ENCODE data around the gene VPS13D. TPM values are rescaled to one million over a fixed set of nuclear protein-coding genes. Genes with fewer than 3 reads are reported as not detected.

Gene VPS13D
- total and polyA plus RNA-seq, 10 of the 15 experiments (the other 5 are each of a cell fraction or from before 2014, with no cell fraction given), result 1.4 to 16.9 (median 8.5) TPM

DNA sequence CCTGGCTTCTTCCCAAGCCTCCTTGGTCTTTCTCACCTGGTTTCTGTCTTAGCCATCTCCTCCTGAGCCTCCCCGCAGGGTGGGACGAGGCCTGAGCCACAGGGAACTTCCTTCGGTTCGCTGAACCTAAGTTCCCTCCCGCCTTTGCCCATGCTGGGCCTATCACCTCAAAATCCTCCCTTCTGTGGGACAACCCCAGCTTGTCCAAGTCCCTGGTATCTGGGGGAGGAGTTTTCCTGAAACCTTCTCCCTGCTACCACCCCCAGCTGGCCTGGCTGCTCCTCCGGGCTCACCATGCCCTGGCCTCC is 27.7 kb upstream of the VPS13D start:
- RAD21 ChIA-PET (ENCODE audit: unreplicated experiment), result interaction anchor here (0.7 to 12.7 kb wide), 11 partner anchors 8 to 77 kb away, joined by 3 to 116 read pairs (median 7); no protein-coding TSS in a partner anchor
- H4K20me1 ChIP-seq (ENCODE audit: control insufficient read depth, insufficient read depth), result no peaks in the 10 kb centered on the region
- no peak overlapping the region; the same call in 1 of the 2 replicates for H3K27ac ChIP-seq (ENCODE audit: control insufficient read depth, insufficient read depth)
- CTCF ChIA-PET, result interaction anchor here (1.0 to 8.5 kb wide), 7 partner anchors 9 to 77 kb away, joined by 3 to 104 read pairs (median 4); no protein-coding TSS in a partner anchor
- H3K36me3 ChIP-seq (ENCODE audit: control insufficient read depth in 2 of 2, insufficient read depth in 2 of 2, low read length in 1 of 2), result peaks cover 17 to 34% of the 10 kb centered on the region in 2 experiments; a peak in 3 of 4 replicates
- WGBS (ENCODE audit: insufficient coverage, insufficient replicate concordance, low lambda C conversion rate, missing lambda C conversion rate), result 84% methylated on average over 5 of the region's 6 CpGs
- intact Hi-C loops (cut with micrococcal nuclease; ENCODE audit: unreplicated experiment) (loop anchor here (10.0 kb wide), 1 partner anchor 217 kb away; the partner anchor contains the start of gene MFN2), in situ Hi-C loops (cut with MboI) (no loop called here)
- no peak overlapping the region for H3K9ac ChIP-seq (ENCODE audit: control insufficient read depth, insufficient read depth, low read length)
- POLR2A ChIA-PET, result interaction anchor here (0.6 to 6.0 kb wide), 8 partner anchors 12 to 57 kb away, joined by 3 to 53 read pairs (median 4); partner anchors contain the start of gene TNFRSF1B
- SMC1A ChIA-PET (ENCODE audit: uncharacterized antibody, unreplicated experiment), result interaction anchor here (0.6 to 16.0 kb wide), 15 partner anchors 8 to 165 kb away, joined by 3 to 191 read pairs (median 3); no protein-coding TSS in a partner anchor
- H3K9me3 ChIP-seq (replicated peaks; ENCODE audit: control insufficient read depth, insufficient read depth, low read length), result no peaks in the 10 kb centered on the region; the same call in 2 of the 3 replicates
- no TSS peak for BruUV-seq (replicated peaks)
- ATAC-seq, result no peak
- DNase-seq (ENCODE audit: low read depth, low spot score), result no peak
- H3K79me2 ChIP-seq (ENCODE audit: control insufficient read depth, insufficient read depth, low read length), result no peaks in the 10 kb centered on the region
- FAIRE-seq, result no peak
- no peak overlapping the region for H3K4me2 ChIP-seq (ENCODE audit: control insufficient read depth, insufficient read depth)
- no peak for TF ChIP-seq SPI1 (IDR thresholded peaks at IDR 0.05; ENCODE audit: borderline replicate concordance, insufficient read depth, low read depth, low read length)
- no peak for TF ChIP-seq POLR2AphosphoS2 (IDR thresholded peaks at IDR 0.05; ENCODE audit: low read depth, low read length)
- no peak for TF ChIP-seq RFX5 (IDR thresholded peaks at IDR 0.05; ENCODE audit: low read depth, low read length)
- TF ChIP-seq REST (IDR thresholded peaks at IDR 0.05; ENCODE audit: low read depth, low read length), result no peak
- no peak for TF ChIP-seq E2F4 (IDR thresholded peaks at IDR 0.05; ENCODE audit: low read depth, low read length)
- no peak for TF ChIP-seq TCF12 (IDR thresholded peaks at IDR 0.05; ENCODE audit: low read depth, low read length)
- TF ChIP-seq, protein P1, sequence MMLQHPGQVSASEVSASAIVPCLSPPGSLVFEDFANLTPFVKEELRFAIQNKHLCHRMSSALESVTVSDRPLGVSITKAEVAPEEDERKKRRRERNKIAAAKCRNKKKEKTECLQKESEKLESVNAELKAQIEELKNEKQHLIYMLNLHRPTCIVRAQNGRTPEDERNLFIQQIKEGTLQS (IDR thresholded peaks at IDR 0.05; ENCODE audit: borderline replicate concordance, extremely low read depth, low read depth, low read length), result no peak
- TF ChIP-seq IKZF1 (conservative IDR thresholded peaks at IDR 0.05), result no peak
- no peak overlapping the region for H3K4me3 ChIP-seq
- H3K4me1 ChIP-seq (ENCODE audit: control insufficient read depth, insufficient read depth, low read length), result peaks cover 54% of the 10 kb centered on the region
- no peaks in the 10 kb centered on the region for H3K27me3 ChIP-seq (replicated peaks in 1 of 2; ENCODE audit: control insufficient read depth in 2 of 2, insufficient read depth in 2 of 2, low read length in 1 of 2)
- H2AFZ ChIP-seq (ENCODE audit: control insufficient read depth, low read depth, low read length), result no peak overlapping the region
